CD14-positive monocyte (primary cell): ENCODE data around the gene PCYT2. TPM values are rescaled to one million over a fixed set of nuclear protein-coding genes. Genes with fewer than 3 reads are reported as not detected.

ENCODE experiments used
- DNase-seq, 3 donors: peaks; one replicate each; pipeline ENCODE4 v3.0.0-alpha.2; 2011 to 2022
- H2AFZ ChIP-seq: 2 replicates; pipeline ENCODE4 v1.6.0; 2012; ENCODE audit warnings: mild to moderate bottlenecking, low read depth, low read length, inconsistent platforms; ENCODE audit not compliant: insufficient read depth, poor library complexity, severe bottlenecking
- H3K27ac ChIP-seq, 2 donors: 1 replicate in 1 of 2; 2 replicates in 1 of 2; pipeline ENCODE4 v1.5.1; 2012 to 2013; ENCODE audit warnings: low read length in 2 of 2, control low read depth in 1 of 2, inconsistent platforms in 1 of 2, low read depth in 1 of 2, mild to moderate bottlenecking in 1 of 2
- H3K27me3 ChIP-seq, 2 donors: one replicate each; pipeline versions ENCODE4 v1.6.0 to v1.6.1; 2011 to 2013; ENCODE audit warnings: low read length in 2 of 2; ENCODE audit not compliant: control insufficient read depth in 2 of 2, insufficient read depth in 2 of 2
- H3K36me3 ChIP-seq, 2 donors: replicated peaks in 1 of 2; 1 replicate in 1 of 2; 2 replicates in 1 of 2; pipeline versions ENCODE4 v1.5.1 to v1.6.1; 2012 to 2013; ENCODE audit warnings: low read length in 2 of 2, control low read depth in 1 of 2, inconsistent platforms in 1 of 2, mild to moderate bottlenecking in 1 of 2; ENCODE audit not compliant: insufficient read depth in 2 of 2, control insufficient read depth in 1 of 2
- H3K4me1 ChIP-seq, 2 donors: 1 replicate in 1 of 2; 2 replicates in 1 of 2; pipeline versions ENCODE4 v1.5.1 to v1.6.1; 2012 to 2013; ENCODE audit warnings: low read length in 2 of 2, control low read depth in 1 of 2, inconsistent platforms in 1 of 2, mild to moderate bottlenecking in 1 of 2, moderate library complexity in 1 of 2; ENCODE audit not compliant: insufficient read depth in 2 of 2, control insufficient read depth in 1 of 2
- H3K4me2 ChIP-seq: replicated peaks from 2 replicates; pipeline ENCODE3; 2012; ENCODE audit warnings: low read length, moderate library complexity, mild to moderate bottlenecking; ENCODE audit not compliant: poor library complexity, severe bottlenecking; ENCODE audit errors: extremely low read depth
- H3K4me3 ChIP-seq, 3 experiments: fragments of 200-600 bp in 1 of 3; sonication (generic) in 1 of 3; replicated peaks in 1 of 3; 1 replicate in 2 of 3; 2 replicates in 1 of 3; pipeline ENCODE4 v1.5.1; 2011 to 2013; ENCODE audit warnings: low read length in 3 of 3, mild to moderate bottlenecking in 3 of 3, control low read depth in 2 of 3, low read depth in 2 of 3, inconsistent platforms in 1 of 3, moderate library complexity in 1 of 3
- H3K79me2 ChIP-seq: 2 replicates; pipeline ENCODE4 v1.6.0; 2012; ENCODE audit warnings: mild to moderate bottlenecking, control low read depth, inconsistent platforms, low read length, moderate library complexity; ENCODE audit not compliant: insufficient read depth
- H3K9ac ChIP-seq: 2 replicates; pipeline ENCODE4 v1.6.0; 2017; ENCODE audit warnings: low read length, mild to moderate bottlenecking; ENCODE audit not compliant: insufficient read depth, poor library complexity, severe bottlenecking
- H3K9me3 ChIP-seq, 2 donors: replicated peaks in 1 of 2; 1 replicate in 1 of 2; 2 replicates in 1 of 2; pipeline versions ENCODE4 v1.5.1 to v1.6.1; 2012 to 2013; ENCODE audit warnings: low read length in 2 of 2, control low read depth in 1 of 2; ENCODE audit not compliant: control insufficient read depth in 1 of 2, insufficient read depth in 1 of 2
- H4K20me1 ChIP-seq: 2 replicates; pipeline ENCODE4 v1.6.0; 2012; ENCODE audit warnings: mild to moderate bottlenecking, low read length, control low read depth, moderate library complexity; ENCODE audit not compliant: insufficient read depth
- H3K27ac Mint-ChIP-seq, 7 donors: one replicate each; pipeline ENCODE4 v1.8.0; 2020; ENCODE audit warnings: mild to moderate bottlenecking in 7 of 7, mixed read lengths in 7 of 7, moderate library complexity in 6 of 7, inconsistent platforms in 2 of 7
- H3K27me3 Mint-ChIP-seq, 3 donors: one replicate each; pipeline ENCODE4 v1.8.0; 2021 to 2022; ENCODE audit warnings: low read depth in 3 of 3, mild to moderate bottlenecking in 3 of 3, mixed read lengths in 3 of 3, moderate library complexity in 3 of 3, inconsistent platforms in 1 of 3
- H3K36me3 Mint-ChIP-seq, 2 donors: one replicate each; pipeline ENCODE4 v1.8.0; 2020; ENCODE audit warnings: mixed read lengths in 2 of 2, inconsistent platforms in 1 of 2, mild to moderate bottlenecking in 1 of 2
- H3K4me1 Mint-ChIP-seq: one replicate; pipeline ENCODE4 v1.8.0; 2020; ENCODE audit warnings: mild to moderate bottlenecking, mixed read lengths
- H3K4me3 Mint-ChIP-seq, 2 donors: one replicate each; pipeline ENCODE4 v1.8.0; 2020; ENCODE audit warnings: mild to moderate bottlenecking in 2 of 2, mixed read lengths in 2 of 2, moderate library complexity in 1 of 2
- H3K9me3 Mint-ChIP-seq, 7 donors: one replicate each; pipeline ENCODE4 v1.8.0; 2020 to 2022; ENCODE audit warnings: mixed read lengths in 7 of 7, mild to moderate bottlenecking in 6 of 7, moderate library complexity in 6 of 7, inconsistent platforms in 2 of 7
- CTCF ChIP-seq: fragments of 200-600 bp; IDR thresholded peaks from one replicate; pipeline ENCODE4 v1.8.0; 2022; ENCODE audit warnings: antibody characterized with exemption, mild to moderate bottlenecking
- WGBS: methylation state at CpG from one replicate; pipeline ENCODE4 v1.1.5; 2013; ENCODE audit warnings: missing lambda C conversion rate; ENCODE audit not compliant: insufficient coverage; 5-methylcytosine and 5-hydroxymethylcytosine counted together
- intact Hi-C, 2 donors: fragments of 100-400 bp; cut with micrococcal nuclease; formaldehyde crosslinking; loops; one replicate each; pipeline versions ENCODE4 v1.15.0 to v1.15.1; 2023
- polyA plus RNA-seq, 3 donors: library from polyadenylated mRNA; depleted of rRNA in 1 of 3; unstranded in 2 of 3; stranded (reverse) in 1 of 3; fragments of 300-500 nt in 2 of 3; fragments of >200 nt in 1 of 3; fragmentation: Illumina TruSeq in 2 of 3; gene quantifications; 1 replicate in 2 of 3; 2 replicates in 1 of 3; pipeline ENCODE4 v1.2.3, GENCODE V29; 2012 to 2021

Gene PCYT2
- polyA plus RNA-seq, 3 donors, result 10.7 to 14.5 (median 11.0) TPM

DNA sequence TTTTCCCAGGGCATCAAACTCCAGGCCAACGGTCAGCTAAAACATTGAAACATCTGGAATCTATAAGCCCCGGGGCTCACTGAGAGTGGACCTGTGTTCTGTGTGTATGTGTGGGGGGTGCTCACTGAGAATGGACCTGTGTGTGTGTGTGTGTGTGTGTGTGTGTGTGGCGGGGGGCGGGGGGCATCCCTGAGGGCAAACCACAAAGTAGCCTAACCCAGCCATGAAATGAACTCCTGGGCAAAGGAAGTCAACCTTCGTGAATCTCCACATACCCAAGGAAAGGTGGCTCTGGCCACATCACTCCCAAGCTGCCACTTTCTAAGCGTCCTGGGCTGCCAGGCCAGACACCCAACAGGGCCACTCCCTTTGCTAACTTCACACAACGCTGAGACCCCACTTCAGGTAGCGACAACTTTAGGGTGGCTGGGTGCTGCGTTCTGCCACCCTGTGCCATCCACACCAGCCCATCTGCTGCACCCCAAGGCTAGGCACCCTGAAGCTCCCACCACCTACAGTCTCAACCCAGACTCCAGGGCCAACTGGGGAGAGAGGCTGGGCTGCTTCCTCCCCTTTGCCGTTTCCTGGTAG lies 14.8 kb upstream of the PCYT2 start:
- Histone ChIP-seq H3K4me1 (peaks cover 65 to 73% of the 10 kb centered on the region in 2 donors), H2AFZ (no peak overlapping the region), H3K27me3 (peaks cover 9 to 29% of the 10 kb centered on the region in 2 donors), H3K27ac (peak overlapping the region; percentile 95 to 99), H3K4me3 (peak overlapping the region; percentile 70 to 81 (median 74)), H3K36me3 (peaks cover 4 to 5% of the 10 kb centered on the region in 2 donors), H3K9me3 (no peaks in the 10 kb centered on the region), H3K79me2 (peaks cover 63% of the 10 kb centered on the region), H3K9ac (peak overlapping the region; percentile 99), H4K20me1 (peaks cover 54% of the 10 kb centered on the region), H3K4me2 (peak overlapping the region; percentile 90)
- Mint-ChIP-seq H3K27me3 (peaks cover 19 to 30% (median 23%) of the 10 kb centered on the region in 3 donors), H3K9me3 (peaks cover 0 to 3% (median 0%) of the 10 kb centered on the region in 7 donors), H3K27ac (peak overlapping the region; percentile 97 to 98 (median 98)), H3K36me3 (peaks cover 11 to 14% of the 10 kb centered on the region in 2 donors), H3K4me3 (peak overlapping the region; percentile 91 to 93), H3K4me1 (peaks cover 58% of the 10 kb centered on the region)
- WGBS, result 46% methylated on average over 8 of the region's 10 CpGs
- no peak for DNase-seq
- TF ChIP-seq CTCF, result no peak
- intact Hi-C loops, result loop anchor here in 1 of 2 donors (5.0 kb wide), 2 partner anchors 51 to 54 kb away; partner anchors contain the start of genes ARHGDIA and ASPSCR1

GRCh38 chr17:81924557-81925532 lies 13.6 kb upstream of the PCYT2 start:
- Histone ChIP-seq H3K9ac (peak overlapping the region; percentile 73), H3K79me2 (peaks cover 74% of the 10 kb centered on the region), H3K27ac (peak overlapping the region; percentile 76 to 95), H3K4me2 (peak overlapping the region; percentile 90), H3K27me3 (peaks cover 9 to 19% of the 10 kb centered on the region in 2 donors), H2AFZ (no peak overlapping the region), H3K9me3 (no peaks in the 10 kb centered on the region), H3K4me1 (peaks cover 77 to 84% of the 10 kb centered on the region in 2 donors), H3K4me3 (peak overlapping the region; percentile 30 to 81 (median 36)), H3K36me3 (peaks cover 7 to 16% of the 10 kb centered on the region in 2 donors), H4K20me1 (peaks cover 65% of the 10 kb centered on the region)
- peak overlapping the region; percentile 97 to 98 (median 98) for H3K27ac Mint-ChIP-seq
- peaks cover 0 to 3% (median 0%) of the 10 kb centered on the region in 7 donors for H3K9me3 Mint-ChIP-seq
- H3K4me3 Mint-ChIP-seq, result peak overlapping the region; percentile 91 to 92
- peaks cover 11 to 19% (median 16%) of the 10 kb centered on the region in 3 donors for H3K27me3 Mint-ChIP-seq
- H3K4me1 Mint-ChIP-seq, result peaks cover 69% of the 10 kb centered on the region
- intact Hi-C loops, result loop anchor here in 1 of 2 donors (5.0 kb wide), 2 partner anchors 52 to 53 kb away; partner anchors contain the start of genes ARHGDIA and ASPSCR1
- DNase-seq, result no peak
- TF ChIP-seq CTCF, result no peak
- H3K36me3 Mint-ChIP-seq, result peaks cover 13 to 23% of the 10 kb centered on the region in 2 donors
- 36% methylated on average over 13 of the region's 21 CpGs for WGBS
